Measurements from ENCODE around the gene LRPAP1. TPM values are rescaled to one million over a fixed set of nuclear protein-coding genes. Genes with fewer than 3 reads are reported as not detected.
A peak's percentile ranks its signal among the peaks of the same experiment; 100 is the strongest.
"Not testable (repeated sequence)": the region's sequence is repeated elsewhere in the genome, so short reads cannot be mapped to it uniquely, and the experiment has no call there.

Gene LRPAP1
- polyA plus RNA-seq, 2 of the 4 experiments (the other 2 are of a cell fraction): 64.3 to 81.1 TPM

GRCh38 chr4:3550041-3550440 lies 17.8 kb upstream of the LRPAP1 start:
- POLR2A ChIA-PET; DNase-seq (ENCODE audit: low read depth in 1 of 2, low spot score in 1 of 2); CTCF ChIA-PET; H3K4me3 ChIP-seq; FAIRE-seq; H3K4me1 ChIP-seq; H3K9me3 ChIP-seq; ATAC-seq; H3K27ac ChIP-seq; H3K4me2 ChIP-seq: not testable (repeated sequence)
- peak; percentile 13 for TF ChIP-seq ZFP36 (IDR thresholded peaks at IDR 0.05; ENCODE audit: borderline replicate concordance, partially characterized antibody)
- 92% methylated on average over 2 of the region's 6 CpGs for WGBS (ENCODE audit: missing lambda C conversion rate)

DNA sequence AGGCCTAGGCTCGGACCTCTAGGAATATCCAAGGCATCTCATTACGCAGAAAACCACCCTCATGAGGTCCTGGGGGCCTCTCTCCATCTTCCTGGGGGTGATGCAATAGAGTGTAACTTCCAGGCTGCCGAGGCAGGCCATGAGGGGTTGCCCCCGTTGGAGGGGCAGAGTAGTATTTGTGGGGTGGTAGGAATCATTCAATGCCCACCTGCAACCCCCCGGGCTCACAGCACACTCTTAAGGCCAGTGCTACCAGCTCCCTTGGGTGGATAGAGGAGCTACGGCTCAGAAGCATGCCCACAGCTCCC lies 17.4 kb upstream of the LRPAP1 start:
- POLR2A ChIA-PET; H3K27ac ChIP-seq; CTCF ChIA-PET; H3K4me2 ChIP-seq; DNase-seq (ENCODE audit: low read depth in 1 of 2, low spot score in 1 of 2); H3K9me3 ChIP-seq; H3K4me3 ChIP-seq; H3K4me1 ChIP-seq; ATAC-seq; FAIRE-seq: not testable (repeated sequence)
- 57% methylated on average over 3 of the region's 6 CpGs for WGBS (ENCODE audit: missing lambda C conversion rate)

GRCh38 chr4:3548991-3549693 lies 16.9 kb upstream of the LRPAP1 start:
- H3K4me3 ChIP-seq; H3K4me1 ChIP-seq; ATAC-seq; H3K4me2 ChIP-seq; FAIRE-seq; H3K9me3 ChIP-seq; H3K27ac ChIP-seq; POLR2A ChIA-PET; CTCF ChIA-PET; DNase-seq (ENCODE audit: low read depth in 1 of 2, low spot score in 1 of 2): not testable (repeated sequence)
- 81% methylated on average over 12 of the region's 21 CpGs for WGBS (ENCODE audit: missing lambda C conversion rate)

DNA sequence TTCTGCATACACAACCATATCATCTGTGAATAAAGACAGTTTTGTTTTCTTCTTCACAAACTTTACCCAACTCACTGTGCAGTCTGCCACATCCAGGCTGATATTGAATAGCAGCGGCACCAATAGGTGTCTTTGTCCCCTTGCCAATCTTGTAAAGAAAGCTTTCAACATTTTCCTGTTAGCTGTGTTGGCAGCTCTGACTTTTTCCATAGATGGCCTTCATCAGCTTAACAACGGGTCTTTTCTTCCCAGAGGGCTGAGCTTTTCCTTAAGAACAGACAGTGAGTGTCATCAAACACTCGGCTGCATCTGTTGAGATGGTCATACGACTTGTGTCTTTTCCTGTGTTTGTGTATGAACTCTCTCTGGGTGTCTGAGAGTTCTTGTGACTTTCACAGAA lies 14.5 kb upstream of the LRPAP1 start:
- DNase-seq (ENCODE audit: low read depth in 1 of 2, low spot score in 1 of 2); H3K4me3 ChIP-seq; FAIRE-seq; CTCF ChIA-PET; H3K9me3 ChIP-seq; H3K4me1 ChIP-seq; POLR2A ChIA-PET; H3K4me2 ChIP-seq; H3K27ac ChIP-seq; ATAC-seq: not testable (repeated sequence)
- 62% methylated on average over 4 of the region's 4 CpGs for WGBS (ENCODE audit: missing lambda C conversion rate)

- H3K27ac ChIP-seq; H3K9me3 ChIP-seq; H3K4me1 ChIP-seq; POLR2A ChIA-PET; H3K4me3 ChIP-seq; CTCF ChIA-PET; DNase-seq (ENCODE audit: low read depth in 1 of 2, low spot score in 1 of 2); FAIRE-seq; ATAC-seq; H3K4me2 ChIP-seq: not testable (repeated sequence)
- 14% methylated on average over 1 of the region's 8 CpGs for WGBS (ENCODE audit: missing lambda C conversion rate)
These were observed 13.1 kb upstream of the LRPAP1 start for GRCh38 chr4:3545351-3545750.

GRCh38 chr4:3544259-3545025 lies 12.2 kb upstream of the LRPAP1 start:
- POLR2A ChIA-PET; H3K4me2 ChIP-seq; FAIRE-seq; H3K4me3 ChIP-seq; H3K4me1 ChIP-seq; H3K9me3 ChIP-seq; CTCF ChIA-PET; H3K27ac ChIP-seq; DNase-seq (ENCODE audit: low read depth in 1 of 2, low spot score in 1 of 2); ATAC-seq: not testable (repeated sequence)
- 53% methylated on average over 18 of the region's 22 CpGs for WGBS (ENCODE audit: missing lambda C conversion rate)

GRCh38 chr4:3543415-3543814 lies 11.2 kb upstream of the LRPAP1 start:
- CTCF ChIA-PET; DNase-seq (ENCODE audit: low read depth in 1 of 2, low spot score in 1 of 2); FAIRE-seq; ATAC-seq; POLR2A ChIA-PET; H3K27ac ChIP-seq; H3K9me3 ChIP-seq; H3K4me3 ChIP-seq; H3K4me2 ChIP-seq; H3K4me1 ChIP-seq: not testable (repeated sequence)
- 54% methylated on average over 6 of the region's 8 CpGs for WGBS (ENCODE audit: missing lambda C conversion rate)

GRCh38 chr4:3538906-3539305 lies 6.7 kb upstream of the LRPAP1 start:
- ATAC-seq; H3K4me2 ChIP-seq; FAIRE-seq; DNase-seq (ENCODE audit: low read depth in 1 of 2, low spot score in 1 of 2); POLR2A ChIA-PET; H3K27ac ChIP-seq; H3K4me1 ChIP-seq; CTCF ChIA-PET; H3K9me3 ChIP-seq; H3K4me3 ChIP-seq: not testable (repeated sequence)
- 82% methylated on average over 4 of the region's 23 CpGs for WGBS (ENCODE audit: missing lambda C conversion rate)

GRCh38 chr4:3535812-3536211 lies 3.6 kb upstream of the LRPAP1 start:
- H3K4me2 ChIP-seq; H3K9me3 ChIP-seq; CTCF ChIA-PET; H3K4me3 ChIP-seq; FAIRE-seq; H3K4me1 ChIP-seq; H3K27ac ChIP-seq; ATAC-seq; DNase-seq (ENCODE audit: low read depth in 1 of 2, low spot score in 1 of 2); POLR2A ChIA-PET: not testable (repeated sequence)
- WGBS (ENCODE audit: missing lambda C conversion rate): 62% methylated on average over 8 of the region's 10 CpGs
